HL-60 (cell line): ENCODE data around the gene ENTPD1.

Experiments
- DNase-seq, 2 experiments: peaks; one replicate each; pipeline ENCODE4 v3.0.0-alpha.2; 2010 to 2020; ENCODE audit warnings: low read depth in 1 of 2, low spot score in 1 of 2
- H3K27ac ChIP-seq: fragments of 250-450 bp; sonication (Bioruptor Pico); replicated peaks from 2 replicates; pipeline ENCODE4 v1.5.1; 2020; ENCODE audit warnings: mild to moderate bottlenecking, moderate library complexity
- H3K27me3 ChIP-seq: fragments of 250-450 bp; sonication (Bioruptor Pico); 2 replicates; pipeline ENCODE4 v1.5.1; 2021; ENCODE audit warnings: mild to moderate bottlenecking, moderate library complexity; ENCODE audit not compliant: insufficient read depth, poor library complexity, severe bottlenecking
- H3K4me3 ChIP-seq: replicated peaks from 2 replicates; pipeline ENCODE4 v1.5.1; 2011; ENCODE audit warnings: mild to moderate bottlenecking, control low read depth, low read length; ENCODE audit not compliant: insufficient read depth
- CTCF ChIP-seq: IDR thresholded peaks from one replicate; pipeline ENCODE4 v1.5.1; 2011; ENCODE audit warnings: low read length, control low read depth, inconsistent platforms; ENCODE audit not compliant: insufficient read depth
- GABPA ChIP-seq: IDR thresholded peaks from 2 replicates; pipeline ENCODE4 v1.6.1; 2012; ENCODE audit warnings: low read depth
- POLR2AphosphoS5 ChIP-seq: IDR thresholded peaks from 2 replicates; pipeline ENCODE4 v1.6.1; 2012; ENCODE audit warnings: low read depth
- SPI1 ChIP-seq: IDR thresholded peaks from 2 replicates; pipeline ENCODE4 v1.6.1; 2012; ENCODE audit warnings: low read depth, mild to moderate bottlenecking, borderline replicate concordance
- TF ChIP-seq, protein P1 (sequence below): IDR thresholded peaks from 2 replicates; pipeline ENCODE4 v1.6.1; 2012; ENCODE audit warnings: low read depth; ENCODE audit not compliant: insufficient replicate concordance

The ENTPD1 gene

DNA sequence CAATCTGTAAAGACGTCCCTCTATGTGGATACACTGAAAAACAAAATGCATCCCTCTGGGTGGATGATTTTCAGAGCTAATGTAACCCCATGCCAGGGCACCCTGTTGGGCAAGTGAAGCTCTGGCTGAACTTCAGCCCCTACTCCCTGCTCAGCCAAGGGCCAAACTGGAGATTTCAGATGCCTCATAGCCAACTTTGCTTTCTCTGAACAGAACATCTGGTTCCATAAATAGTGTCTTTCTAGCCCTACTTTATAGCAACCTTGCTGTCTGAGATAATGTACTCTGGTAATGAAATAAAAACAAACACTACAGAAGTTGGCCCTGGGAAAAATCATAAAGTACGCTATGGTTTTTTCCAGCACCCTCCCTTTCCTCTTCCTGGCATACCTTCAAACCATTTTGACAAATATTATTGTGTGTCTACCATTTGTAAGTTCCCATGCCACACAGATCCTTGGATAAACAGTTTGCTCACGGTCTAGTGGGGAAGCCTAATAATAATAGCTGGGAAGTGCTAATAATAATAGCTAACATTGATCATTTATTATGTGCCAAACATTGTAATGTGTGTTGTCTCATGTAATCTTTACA, 3.4 kb downstream of the ENTPD1 start:
- TF ChIP-seq, protein P1, sequence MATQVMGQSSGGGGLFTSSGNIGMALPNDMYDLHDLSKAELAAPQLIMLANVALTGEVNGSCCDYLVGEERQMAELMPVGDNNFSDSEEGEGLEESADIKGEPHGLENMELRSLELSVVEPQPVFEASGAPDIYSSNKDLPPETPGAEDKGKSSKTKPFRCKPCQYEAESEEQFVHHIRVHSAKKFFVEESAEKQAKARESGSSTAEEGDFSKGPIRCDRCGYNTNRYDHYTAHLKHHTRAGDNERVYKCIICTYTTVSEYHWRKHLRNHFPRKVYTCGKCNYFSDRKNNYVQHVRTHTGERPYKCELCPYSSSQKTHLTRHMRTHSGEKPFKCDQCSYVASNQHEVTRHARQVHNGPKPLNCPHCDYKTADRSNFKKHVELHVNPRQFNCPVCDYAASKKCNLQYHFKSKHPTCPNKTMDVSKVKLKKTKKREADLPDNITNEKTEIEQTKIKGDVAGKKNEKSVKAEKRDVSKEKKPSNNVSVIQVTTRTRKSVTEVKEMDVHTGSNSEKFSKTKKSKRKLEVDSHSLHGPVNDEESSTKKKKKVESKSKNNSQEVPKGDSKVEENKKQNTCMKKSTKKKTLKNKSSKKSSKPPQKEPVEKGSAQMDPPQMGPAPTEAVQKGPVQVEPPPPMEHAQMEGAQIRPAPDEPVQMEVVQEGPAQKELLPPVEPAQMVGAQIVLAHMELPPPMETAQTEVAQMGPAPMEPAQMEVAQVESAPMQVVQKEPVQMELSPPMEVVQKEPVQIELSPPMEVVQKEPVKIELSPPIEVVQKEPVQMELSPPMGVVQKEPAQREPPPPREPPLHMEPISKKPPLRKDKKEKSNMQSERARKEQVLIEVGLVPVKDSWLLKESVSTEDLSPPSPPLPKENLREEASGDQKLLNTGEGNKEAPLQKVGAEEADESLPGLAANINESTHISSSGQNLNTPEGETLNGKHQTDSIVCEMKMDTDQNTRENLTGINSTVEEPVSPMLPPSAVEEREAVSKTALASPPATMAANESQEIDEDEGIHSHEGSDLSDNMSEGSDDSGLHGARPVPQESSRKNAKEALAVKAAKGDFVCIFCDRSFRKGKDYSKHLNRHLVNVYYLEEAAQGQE = no peak
- TF ChIP-seq GABPA (no peak), CTCF (no peak), SPI1 (no peak), POLR2AphosphoS5 (no peak)
- no peak overlapping the region; the same call in 1 of the 2 replicates for H3K27ac ChIP-seq

GRCh38 chr10:95761939-95762492, 6.1 kb downstream of the ENTPD1 start:
- no peak for DNase-seq
- TF ChIP-seq CTCF = no peak
- TF ChIP-seq GABPA = no peak
- TF ChIP-seq POLR2AphosphoS5 = no peak
- TF ChIP-seq, protein P1 = no peak
- no peak for TF ChIP-seq SPI1
- Histone ChIP-seq H3K27ac (no peak overlapping the region), H3K27me3 (no peaks in the 10 kb centered on the region), H3K4me3 (no peak overlapping the region)

More for the DNA sequence above, 3.4 kb downstream of the ENTPD1 start:
- no peaks in the 10 kb centered on the region for H3K27me3 ChIP-seq
- H3K4me3 ChIP-seq = no peak overlapping the region
- DNase-seq = no peak

- no peak for TF ChIP-seq GABPA
- TF ChIP-seq, protein P1 = no peak
- no peak for TF ChIP-seq POLR2AphosphoS5
- no peak for TF ChIP-seq SPI1
- H3K27ac ChIP-seq = peak overlapping the region; percentile 63
- no peak overlapping the region for H3K4me3 ChIP-seq
- DNase-seq = peak in 1 of 2 experiments; percentile 49
- H3K27me3 ChIP-seq = no peaks in the 10 kb centered on the region
These were observed 12.1 kb downstream of the ENTPD1 start for GRCh38 chr10:95767884-95768556.
